Measurements from ENCODE around the gene SCAMP3. TPM values are rescaled to one million over a fixed set of nuclear protein-coding genes. Genes with fewer than 3 reads are reported as not detected.

Gene SCAMP3
- total RNA-seq, 1 experiment from 2014 or later = 64.2 TPM

DNA sequence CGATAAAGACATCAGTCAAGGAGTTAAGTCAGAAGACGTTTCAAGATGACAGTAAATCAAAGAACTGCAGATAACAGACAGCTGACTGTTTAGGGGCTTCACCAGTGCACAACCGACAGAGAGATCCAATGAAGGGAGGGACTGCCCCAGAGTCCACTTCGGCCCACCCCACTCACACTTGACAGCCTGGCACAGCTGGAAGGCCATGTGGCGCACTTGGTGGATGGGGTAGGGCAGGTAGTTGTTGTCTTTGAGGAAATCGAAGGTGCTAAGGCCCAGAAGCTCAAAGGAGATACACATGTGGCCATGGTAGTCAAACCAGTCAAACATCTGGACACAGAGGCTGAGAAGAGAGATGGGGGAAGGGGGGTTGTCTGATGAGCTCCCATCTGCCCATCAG, 4.4 kb upstream of the SCAMP3 start:
- no peak for TF ChIP-seq RAD21 (IDR thresholded peaks at IDR 0.05; ENCODE audit: low read depth)
- TF ChIP-seq SP1 (IDR thresholded peaks at IDR 0.05; ENCODE audit: low read depth) = no peak
- no peak for TF ChIP-seq YY1 (IDR thresholded peaks at IDR 0.05; ENCODE audit: extremely low read depth, insufficient replicate concordance, low read depth, low read length)
- no peak for TF ChIP-seq SIN3A (IDR thresholded peaks at IDR 0.05; ENCODE audit: low read depth)
- no peak for TF ChIP-seq POLR2A (IDR thresholded peaks at IDR 0.05; ENCODE audit: borderline replicate concordance, extremely low read depth, insufficient read depth, insufficient read length)
- TF ChIP-seq, protein P1, sequence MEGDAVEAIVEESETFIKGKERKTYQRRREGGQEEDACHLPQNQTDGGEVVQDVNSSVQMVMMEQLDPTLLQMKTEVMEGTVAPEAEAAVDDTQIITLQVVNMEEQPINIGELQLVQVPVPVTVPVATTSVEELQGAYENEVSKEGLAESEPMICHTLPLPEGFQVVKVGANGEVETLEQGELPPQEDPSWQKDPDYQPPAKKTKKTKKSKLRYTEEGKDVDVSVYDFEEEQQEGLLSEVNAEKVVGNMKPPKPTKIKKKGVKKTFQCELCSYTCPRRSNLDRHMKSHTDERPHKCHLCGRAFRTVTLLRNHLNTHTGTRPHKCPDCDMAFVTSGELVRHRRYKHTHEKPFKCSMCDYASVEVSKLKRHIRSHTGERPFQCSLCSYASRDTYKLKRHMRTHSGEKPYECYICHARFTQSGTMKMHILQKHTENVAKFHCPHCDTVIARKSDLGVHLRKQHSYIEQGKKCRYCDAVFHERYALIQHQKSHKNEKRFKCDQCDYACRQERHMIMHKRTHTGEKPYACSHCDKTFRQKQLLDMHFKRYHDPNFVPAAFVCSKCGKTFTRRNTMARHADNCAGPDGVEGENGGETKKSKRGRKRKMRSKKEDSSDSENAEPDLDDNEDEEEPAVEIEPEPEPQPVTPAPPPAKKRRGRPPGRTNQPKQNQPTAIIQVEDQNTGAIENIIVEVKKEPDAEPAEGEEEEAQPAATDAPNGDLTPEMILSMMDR (IDR thresholded peaks at IDR 0.05 in 2 of 3, conservative IDR thresholded peaks at IDR 0.05 in 1 of 3; ENCODE audit: borderline replicate concordance in 1 of 3, insufficient read depth in 1 of 3, low read depth in 2 of 3, low read length in 2 of 3) = no peak
- no peak for TF ChIP-seq EGR1 (IDR thresholded peaks at IDR 0.05; ENCODE audit: low read depth)
- TF ChIP-seq CBX3 (IDR thresholded peaks at IDR 0.05; ENCODE audit: low read depth) = no peak
- no peak for TF ChIP-seq TCF7L2 (IDR thresholded peaks at IDR 0.05; ENCODE audit: borderline replicate concordance, extremely low read depth, insufficient read depth, insufficient read length)
- no peak for TF ChIP-seq POLR2AphosphoS5 (IDR thresholded peaks at IDR 0.05; ENCODE audit: low read depth, low read length)
- TF ChIP-seq ZBTB33 (IDR thresholded peaks at IDR 0.05; ENCODE audit: extremely low read depth, insufficient replicate concordance, low read length) = no peak
- TF ChIP-seq FOSL1 (IDR thresholded peaks at IDR 0.05; ENCODE audit: low read depth) = no peak
- no peak for TF ChIP-seq REST (IDR thresholded peaks at IDR 0.05; ENCODE audit: low read depth)
- no peak for TF ChIP-seq SRF (IDR thresholded peaks at IDR 0.05; ENCODE audit: low read depth)
- no peak for TF ChIP-seq CEBPB (IDR thresholded peaks at IDR 0.05; ENCODE audit: low read depth)
- TF ChIP-seq EZH2phosphoT487 (IDR thresholded peaks at IDR 0.05; ENCODE audit: borderline replicate concordance) = no peak
- Histone ChIP-seq H4K20me1 (ENCODE audit: insufficient read depth) (no peaks in the 10 kb centered on the region), H3K79me2 (ENCODE audit: insufficient read depth, low read length) (peaks cover 34% of the 10 kb centered on the region), H3K4me1 (ENCODE audit: control insufficient read depth in 1 of 2, insufficient read depth in 2 of 2, low read length in 2 of 2) (peaks cover 0 to 7% of the 10 kb centered on the region in 2 experiments; a peak in 3 of 4 replicates), H3K4me2 (ENCODE audit: low read length) (no peak overlapping the region), H3K9me3 (ENCODE audit: control insufficient read depth in 1 of 2, insufficient read depth in 1 of 2, low read depth in 1 of 2, low read length in 2 of 2) (no peaks in the 10 kb centered on the region), H3K27me3 (ENCODE audit: insufficient read depth, low read length) (no peaks in the 10 kb centered on the region), H2AFZ (ENCODE audit: low read depth, low read length, poor library complexity, severe bottlenecking) (no peak overlapping the region), H3K36me3 (ENCODE audit: control insufficient read depth in 1 of 2, insufficient read depth in 2 of 2, low read length in 2 of 2) (peaks cover 59 to 75% of the 10 kb centered on the region in 2 experiments), H3K9ac (ENCODE audit: low read length) (no peak overlapping the region), H3K27ac (ENCODE audit: low read depth, low read length) (no peak overlapping the region), H3K4me3 (replicated peaks in 1 of 2; ENCODE audit: low read depth in 1 of 2, low read length in 2 of 2) (no peak overlapping the region), H3K9me2 (ENCODE audit: insufficient read depth) (no peaks in the 10 kb centered on the region)
- CTCF ChIA-PET = interaction anchor here (1.1 kb wide), 1 partner anchor 16 kb away, joined by 3 read pairs; no protein-coding TSS in a partner anchor
- POLR2A ChIA-PET = no interaction called here
- RAD21 ChIA-PET (ENCODE audit: low non-redundant PET in 1 of 2, low total read pairs in 2 of 2, uncharacterized antibody in 2 of 2, unreplicated experiment in 2 of 2) = no interaction called here
- BruUV-seq (replicated peaks) = no TSS peak
- intact Hi-C loops (cut with micrococcal nuclease) = no loop called here
- DNase-seq (ENCODE audit: low read depth, low spot score) = no peak
- ATAC-seq = no peak
